Measurements from ENCODE around the gene UGP2.

UGP2 gene

GRCh38 chr2:63827749-63828148 is 13.9 kb upstream of the UGP2 start:
- Histone ChIP-seq H3K27me3 (ENCODE audit: insufficient read depth, low read length) (no peaks in the 10 kb centered on the region), H3K79me2 (ENCODE audit: insufficient read depth, low read length) (no peaks in the 10 kb centered on the region), H4K20me1 (ENCODE audit: insufficient read depth, low read length) (no peaks in the 10 kb centered on the region), H2AFZ (ENCODE audit: low read length) (no peak overlapping the region), H3K27ac (ENCODE audit: low read depth, low read length, poor library complexity, severe bottlenecking) (peak overlapping the region; percentile 77), H3K9ac (ENCODE audit: low read length) (no peak overlapping the region), H3K4me1 (ENCODE audit: insufficient read depth, low read length, severe bottlenecking) (peaks cover 60% of the 10 kb centered on the region), H3K9me2 (ENCODE audit: low read depth, low read length) (no peaks in the 10 kb centered on the region), H3K4me3 (ENCODE audit: low read depth, low read length, poor library complexity, severe bottlenecking) (peak overlapping the region; percentile 14), H3K9me3 (ENCODE audit: low read length) (no peaks in the 10 kb centered on the region), H3K36me3 (ENCODE audit: insufficient read depth, low read length) (no peaks in the 10 kb centered on the region), H3K4me2 (ENCODE audit: low read length) (peak overlapping the region; percentile 10; the same call in 1 of the 2 replicates), H3F3A (ENCODE audit: insufficient read depth, low read length) (no peaks in the 10 kb centered on the region; the same call in 1 of the 2 replicates)
- TF ChIP-seq EZH2 (IDR thresholded peaks at IDR 0.05; ENCODE audit: borderline replicate concordance, low read length), result no peak
- no peak for TF ChIP-seq CTCF (IDR thresholded peaks at IDR 0.05; ENCODE audit: low read length)

GRCh38 chr2:63831176-63831575 is 10.5 kb upstream of the UGP2 start:
- H3K27me3 ChIP-seq (ENCODE audit: insufficient read depth, low read length), result no peaks in the 10 kb centered on the region
- H3K4me3 ChIP-seq (ENCODE audit: low read depth, low read length, poor library complexity, severe bottlenecking), result no peak overlapping the region
- H4K20me1 ChIP-seq (ENCODE audit: insufficient read depth, low read length), result no peaks in the 10 kb centered on the region
- no peaks in the 10 kb centered on the region for H3K9me3 ChIP-seq (ENCODE audit: low read length)
- no peak overlapping the region for H3K4me2 ChIP-seq (ENCODE audit: low read length)
- TF ChIP-seq EZH2 (IDR thresholded peaks at IDR 0.05; ENCODE audit: borderline replicate concordance, low read length), result no peak
- no peak overlapping the region for H3K27ac ChIP-seq (ENCODE audit: low read depth, low read length, poor library complexity, severe bottlenecking)
- H2AFZ ChIP-seq (ENCODE audit: low read length), result no peak overlapping the region
- no peaks in the 10 kb centered on the region for H3F3A ChIP-seq (ENCODE audit: insufficient read depth, low read length)
- no peak overlapping the region for H3K9ac ChIP-seq (ENCODE audit: low read length)
- no peaks in the 10 kb centered on the region for H3K36me3 ChIP-seq (ENCODE audit: insufficient read depth, low read length)
- H3K9me2 ChIP-seq (ENCODE audit: low read depth, low read length), result no peaks in the 10 kb centered on the region
- H3K79me2 ChIP-seq (ENCODE audit: insufficient read depth, low read length), result no peaks in the 10 kb centered on the region
- peaks cover 40% of the 10 kb centered on the region for H3K4me1 ChIP-seq (ENCODE audit: insufficient read depth, low read length, severe bottlenecking)

- Histone ChIP-seq H3K9me3 (ENCODE audit: low read length) (no peaks in the 10 kb centered on the region), H3F3A (ENCODE audit: insufficient read depth, low read length) (no peaks in the 10 kb centered on the region), H3K4me2 (ENCODE audit: low read length) (no peak overlapping the region), H2AFZ (ENCODE audit: low read length) (no peak overlapping the region), H3K9ac (ENCODE audit: low read length) (no peak overlapping the region), H3K4me1 (ENCODE audit: insufficient read depth, low read length, severe bottlenecking) (peaks cover 29% of the 10 kb centered on the region), H3K27ac (ENCODE audit: low read depth, low read length, poor library complexity, severe bottlenecking) (no peak overlapping the region), H3K36me3 (ENCODE audit: insufficient read depth, low read length) (no peaks in the 10 kb centered on the region), H4K20me1 (ENCODE audit: insufficient read depth, low read length) (no peaks in the 10 kb centered on the region), H3K79me2 (ENCODE audit: insufficient read depth, low read length) (no peaks in the 10 kb centered on the region), H3K9me2 (ENCODE audit: low read depth, low read length) (no peaks in the 10 kb centered on the region), H3K27me3 (ENCODE audit: insufficient read depth, low read length) (no peaks in the 10 kb centered on the region), H3K4me3 (ENCODE audit: low read depth, low read length, poor library complexity, severe bottlenecking) (no peak overlapping the region)
- no peak for TF ChIP-seq EZH2 (IDR thresholded peaks at IDR 0.05; ENCODE audit: borderline replicate concordance, low read length)
- TF ChIP-seq CTCF (IDR thresholded peaks at IDR 0.05; ENCODE audit: low read length), result no peak
These were observed 7.3 kb upstream of the UGP2 start for GRCh38 chr2:63834401-63834800.

- Histone ChIP-seq H3K79me2 (ENCODE audit: insufficient read depth, low read length) (peaks cover 4% of the 10 kb centered on the region), H4K20me1 (ENCODE audit: insufficient read depth, low read length) (no peaks in the 10 kb centered on the region), H3K36me3 (ENCODE audit: insufficient read depth, low read length) (no peaks in the 10 kb centered on the region), H3K4me3 (ENCODE audit: low read depth, low read length, poor library complexity, severe bottlenecking) (no peak overlapping the region), H3F3A (ENCODE audit: insufficient read depth, low read length) (no peaks in the 10 kb centered on the region), H3K9me3 (ENCODE audit: low read length) (no peaks in the 10 kb centered on the region), H3K9me2 (ENCODE audit: low read depth, low read length) (no peaks in the 10 kb centered on the region), H3K4me2 (ENCODE audit: low read length) (no peak overlapping the region), H3K27me3 (ENCODE audit: insufficient read depth, low read length) (no peaks in the 10 kb centered on the region), H2AFZ (ENCODE audit: low read length) (no peak overlapping the region), H3K27ac (ENCODE audit: low read depth, low read length, poor library complexity, severe bottlenecking) (peak overlapping the region; percentile 15), H3K4me1 (ENCODE audit: insufficient read depth, low read length, severe bottlenecking) (peaks cover 39% of the 10 kb centered on the region), H3K9ac (ENCODE audit: low read length) (no peak overlapping the region)
- TF ChIP-seq CTCF (IDR thresholded peaks at IDR 0.05; ENCODE audit: low read length) (no peak), EZH2 (IDR thresholded peaks at IDR 0.05; ENCODE audit: borderline replicate concordance, low read length) (no peak)
These were observed 4.6 kb upstream of the UGP2 start for GRCh38 chr2:63837036-63837594.
